HEK293 (cell line): ENCODE measurements around the gene INSM1.

ENCODE experiments used
- ATF2 ChIP-seq: fragments of 450-650 bp; formaldehyde crosslinking; IDR thresholded peaks from 2 replicates; pipeline ENCODE4 v1.5.1; 2016; ENCODE audit warnings: missing biosample characterization, missing genetic modification characterization, low read depth
- REPIN1 ChIP-seq: fragments of 450-650 bp; formaldehyde crosslinking; IDR thresholded peaks from 2 replicates; pipeline ENCODE4 v1.5.1; 2017; ENCODE audit warnings: missing biosample characterization, missing genetic modification characterization, low read depth
- ZNF121 ChIP-seq: fragments of 450-650 bp; formaldehyde crosslinking; IDR thresholded peaks from 2 replicates; pipeline ENCODE4 v1.5.1; 2016; ENCODE audit warnings: missing biosample characterization, missing genetic modification characterization
- ZNF174 ChIP-seq: fragments of 450-650 bp; formaldehyde crosslinking; IDR thresholded peaks from 2 replicates; pipeline ENCODE4 v1.5.0; 2017; ENCODE audit warnings: missing biosample characterization, mild to moderate bottlenecking, missing genetic modification characterization
- ZNF391 ChIP-seq: fragments of 450-650 bp; formaldehyde crosslinking; IDR thresholded peaks from 2 replicates; pipeline ENCODE4 v1.5.1; 2016; ENCODE audit warnings: low read depth, missing biosample characterization, missing genetic modification characterization, borderline replicate concordance
- ZNF423 ChIP-seq: fragments of 450-650 bp; formaldehyde crosslinking; IDR thresholded peaks from 2 replicates; pipeline ENCODE4 v1.5.1; 2016; ENCODE audit warnings: missing biosample characterization, missing genetic modification characterization
- ZNF513 ChIP-seq: fragments of 450-650 bp; IDR thresholded peaks from 2 replicates; pipeline ENCODE4 v1.5.1; 2018; ENCODE audit warnings: missing biosample characterization, missing genetic modification characterization
- TF ChIP-seq, protein P1 (sequence below): fragments of 450-650 bp; formaldehyde crosslinking; IDR thresholded peaks from 2 replicates; pipeline ENCODE4 v1.5.1; 2016; ENCODE audit warnings: missing biosample characterization, missing genetic modification characterization

DNA sequence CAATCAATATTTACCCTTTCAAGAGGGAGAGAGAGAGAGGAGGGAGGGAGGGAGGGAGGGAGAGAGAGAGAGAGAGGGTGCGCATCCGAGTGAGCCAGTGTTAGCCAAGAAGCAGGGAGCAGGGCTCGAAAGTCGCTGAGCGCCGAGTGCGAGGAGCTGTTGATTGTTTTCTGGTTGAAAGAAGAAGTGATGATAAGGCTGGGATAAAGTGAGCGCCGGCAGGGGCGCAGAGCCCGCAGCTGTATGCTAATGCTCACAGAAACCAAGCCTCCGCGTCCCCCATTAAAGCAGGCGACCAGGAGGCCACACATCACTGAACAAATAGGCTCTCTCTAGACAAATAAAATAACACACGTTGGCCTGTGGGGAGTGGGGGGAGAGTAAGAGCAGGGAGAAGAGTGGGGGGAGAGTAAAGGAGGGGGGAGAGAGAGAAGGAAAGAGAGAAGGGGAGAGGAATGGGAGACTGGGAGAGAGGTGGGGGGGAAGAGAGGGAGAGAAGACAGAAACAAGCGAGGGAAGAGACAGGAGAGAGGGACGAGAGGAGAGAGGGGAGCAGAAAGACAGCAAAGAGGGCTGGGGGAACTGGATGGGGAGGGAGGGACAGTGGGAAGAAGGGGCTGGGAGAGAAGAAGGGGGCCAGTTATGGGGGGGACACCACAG, 5.0 kb upstream of the INSM1 start:
- TF ChIP-seq ZNF423 (tag by site-specific recombination): no peak
- TF ChIP-seq, protein P1, sequence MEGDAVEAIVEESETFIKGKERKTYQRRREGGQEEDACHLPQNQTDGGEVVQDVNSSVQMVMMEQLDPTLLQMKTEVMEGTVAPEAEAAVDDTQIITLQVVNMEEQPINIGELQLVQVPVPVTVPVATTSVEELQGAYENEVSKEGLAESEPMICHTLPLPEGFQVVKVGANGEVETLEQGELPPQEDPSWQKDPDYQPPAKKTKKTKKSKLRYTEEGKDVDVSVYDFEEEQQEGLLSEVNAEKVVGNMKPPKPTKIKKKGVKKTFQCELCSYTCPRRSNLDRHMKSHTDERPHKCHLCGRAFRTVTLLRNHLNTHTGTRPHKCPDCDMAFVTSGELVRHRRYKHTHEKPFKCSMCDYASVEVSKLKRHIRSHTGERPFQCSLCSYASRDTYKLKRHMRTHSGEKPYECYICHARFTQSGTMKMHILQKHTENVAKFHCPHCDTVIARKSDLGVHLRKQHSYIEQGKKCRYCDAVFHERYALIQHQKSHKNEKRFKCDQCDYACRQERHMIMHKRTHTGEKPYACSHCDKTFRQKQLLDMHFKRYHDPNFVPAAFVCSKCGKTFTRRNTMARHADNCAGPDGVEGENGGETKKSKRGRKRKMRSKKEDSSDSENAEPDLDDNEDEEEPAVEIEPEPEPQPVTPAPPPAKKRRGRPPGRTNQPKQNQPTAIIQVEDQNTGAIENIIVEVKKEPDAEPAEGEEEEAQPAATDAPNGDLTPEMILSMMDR (tag by site-specific recombination): peak; percentile 66
- no peak; the same call in 1 of the 2 replicates for TF ChIP-seq ZNF391 (tag by site-specific recombination)
- no peak for TF ChIP-seq ATF2
- TF ChIP-seq ZNF121 (tag by site-specific recombination): no peak
- no peak for TF ChIP-seq ZNF513
- no peak for TF ChIP-seq REPIN1
- no peak for TF ChIP-seq ZNF174 (tag by site-specific recombination)
